GM10266 (cell line): ENCODE measurements around the gene OR10A6.

Experiments used
- DNase-seq: peaks from one replicate; pipeline ENCODE4 v3.0.0; 2012; ENCODE audit errors: extremely low spot score
- TF ChIP-seq, protein P1 (sequence below): IDR thresholded peaks from 2 replicates; pipeline ENCODE4 v1.5.1; 2012; ENCODE audit warnings: mild to moderate bottlenecking, low read depth; ENCODE audit not compliant: control insufficient read depth, insufficient read depth; ENCODE audit errors: missing control alignments

Gene OR10A6, protein sequence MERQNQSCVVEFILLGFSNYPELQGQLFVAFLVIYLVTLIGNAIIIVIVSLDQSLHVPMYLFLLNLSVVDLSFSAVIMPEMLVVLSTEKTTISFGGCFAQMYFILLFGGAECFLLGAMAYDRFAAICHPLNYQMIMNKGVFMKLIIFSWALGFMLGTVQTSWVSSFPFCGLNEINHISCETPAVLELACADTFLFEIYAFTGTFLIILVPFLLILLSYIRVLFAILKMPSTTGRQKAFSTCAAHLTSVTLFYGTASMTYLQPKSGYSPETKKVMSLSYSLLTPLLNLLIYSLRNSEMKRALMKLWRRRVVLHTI

GRCh38 chr11:7931168-7931567 is at the start of gene OR10A6:
Gene OR10A6 (minus strand): TSS chr11:7931268. CDS start chr11:7928662, 2,606 bp downstream.
- TF ChIP-seq, protein P1, sequence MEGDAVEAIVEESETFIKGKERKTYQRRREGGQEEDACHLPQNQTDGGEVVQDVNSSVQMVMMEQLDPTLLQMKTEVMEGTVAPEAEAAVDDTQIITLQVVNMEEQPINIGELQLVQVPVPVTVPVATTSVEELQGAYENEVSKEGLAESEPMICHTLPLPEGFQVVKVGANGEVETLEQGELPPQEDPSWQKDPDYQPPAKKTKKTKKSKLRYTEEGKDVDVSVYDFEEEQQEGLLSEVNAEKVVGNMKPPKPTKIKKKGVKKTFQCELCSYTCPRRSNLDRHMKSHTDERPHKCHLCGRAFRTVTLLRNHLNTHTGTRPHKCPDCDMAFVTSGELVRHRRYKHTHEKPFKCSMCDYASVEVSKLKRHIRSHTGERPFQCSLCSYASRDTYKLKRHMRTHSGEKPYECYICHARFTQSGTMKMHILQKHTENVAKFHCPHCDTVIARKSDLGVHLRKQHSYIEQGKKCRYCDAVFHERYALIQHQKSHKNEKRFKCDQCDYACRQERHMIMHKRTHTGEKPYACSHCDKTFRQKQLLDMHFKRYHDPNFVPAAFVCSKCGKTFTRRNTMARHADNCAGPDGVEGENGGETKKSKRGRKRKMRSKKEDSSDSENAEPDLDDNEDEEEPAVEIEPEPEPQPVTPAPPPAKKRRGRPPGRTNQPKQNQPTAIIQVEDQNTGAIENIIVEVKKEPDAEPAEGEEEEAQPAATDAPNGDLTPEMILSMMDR, result no peak

DNA sequence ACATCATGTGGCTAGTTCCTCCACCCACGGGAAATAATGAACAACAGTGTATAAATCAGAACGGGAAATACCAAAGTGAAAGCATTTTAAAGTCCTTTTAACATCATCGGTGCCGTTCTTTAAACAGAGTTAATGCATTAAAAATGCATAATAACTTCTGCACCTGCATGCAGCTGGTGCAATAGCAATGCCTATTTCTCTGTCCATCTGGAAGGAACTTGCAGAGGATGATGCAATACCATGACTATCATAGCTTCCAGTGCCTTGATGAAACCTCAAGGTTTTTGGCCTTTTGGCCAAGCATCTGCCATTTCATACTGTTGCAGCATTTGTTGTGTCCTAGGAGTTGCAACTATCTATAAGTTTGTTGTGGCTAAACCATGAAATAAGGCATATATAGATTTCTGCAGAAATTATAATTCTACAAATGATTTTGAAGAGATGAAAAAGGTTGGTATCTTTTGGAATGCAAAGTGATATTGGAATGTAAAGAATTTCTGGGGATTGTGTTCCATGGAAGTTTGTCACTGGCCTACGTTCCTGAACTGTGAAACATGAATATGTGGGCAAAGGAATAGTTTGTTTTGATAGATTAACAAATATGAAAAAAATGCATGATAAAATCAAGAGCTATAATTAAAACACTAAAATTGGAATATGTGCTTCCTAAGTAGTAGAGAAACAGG is 46.3 kb upstream of the OR10A6 start:
- DNase-seq, result no peak
- TF ChIP-seq, protein P1, result no peak

More at GRCh38 chr11:7931168-7931567, at the start of gene OR10A6:
- DNase-seq, result no peak

- no peak for DNase-seq
- TF ChIP-seq, protein P1, result no peak
Observed at GRCh38 chr11:7974668-7975067, 43.6 kb upstream of the OR10A6 start.

DNA sequence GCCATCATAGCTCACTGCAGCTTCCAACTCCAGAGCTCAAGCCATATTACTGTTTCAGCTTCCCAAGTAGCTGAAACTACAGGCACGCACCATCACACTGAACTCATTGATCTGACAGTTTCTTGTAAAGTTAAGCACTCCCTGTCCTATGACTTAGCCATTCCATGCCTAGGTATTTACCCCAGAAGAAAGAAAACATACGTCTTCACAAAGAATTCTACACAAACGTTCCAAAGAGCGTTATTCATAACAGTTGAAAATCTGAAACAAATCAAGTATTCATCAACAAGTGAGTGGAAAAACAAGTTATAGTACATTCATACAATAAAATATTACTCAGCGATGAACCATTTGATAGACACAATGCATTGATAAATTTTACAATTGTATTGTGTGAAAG is 41.9 kb upstream of the OR10A6 start:
- no peak for DNase-seq
- TF ChIP-seq, protein P1, result no peak

- TF ChIP-seq, protein P1, result no peak
- DNase-seq, result no peak
Observed at GRCh38 chr11:7971846-7972245, 40.8 kb upstream of the OR10A6 start.

- TF ChIP-seq, protein P1, result no peak
- DNase-seq, result no peak
Observed at GRCh38 chr11:7969756-7970646, 38.9 kb upstream of the OR10A6 start.
